Subcutaneous abdominal adipose tissue (tissue), 5 donors: Measurements from ENCODE around the gene BICRAL.

Experiments used
- H3K27ac ChIP-seq: one replicate; pipeline ENCODE4 v1.7.0; 2013; ENCODE audit warnings: low read depth, mild to moderate bottlenecking, inconsistent platforms, low read length, moderate library complexity
- H3K27me3 ChIP-seq, 5 donors: one replicate each; pipeline ENCODE4 v1.7.0; 2013; ENCODE audit warnings: low read length in 5 of 5, inconsistent platforms in 1 of 5; ENCODE audit not compliant: control insufficient read depth in 5 of 5, insufficient read depth in 4 of 5
- H3K36me3 ChIP-seq, 5 donors: one replicate each; pipeline ENCODE4 v1.7.0; 2013; ENCODE audit warnings: low read length in 5 of 5; ENCODE audit not compliant: control insufficient read depth in 5 of 5, insufficient read depth in 5 of 5
- H3K4me1 ChIP-seq, 5 donors: one replicate each; pipeline ENCODE4 v1.7.0; 2013; ENCODE audit warnings: low read length in 5 of 5, mild to moderate bottlenecking in 3 of 5, moderate library complexity in 1 of 5; ENCODE audit not compliant: control insufficient read depth in 5 of 5, insufficient read depth in 5 of 5
- H3K4me3 ChIP-seq, 5 donors: one replicate each; pipeline ENCODE4 v1.7.0; 2013; ENCODE audit warnings: low read length in 5 of 5, low read depth in 1 of 5
- H3K9ac ChIP-seq, 5 donors: one replicate each; pipeline ENCODE4 v1.7.0; 2013; ENCODE audit warnings: low read length in 5 of 5, mild to moderate bottlenecking in 4 of 5, moderate library complexity in 3 of 5
- H3K9me3 ChIP-seq, 5 donors: one replicate each; pipeline ENCODE4 v1.7.0; 2013; ENCODE audit warnings: low read length in 5 of 5; ENCODE audit not compliant: control insufficient read depth in 5 of 5
- donor health status: healthy.
- donor health status: healthy.
- donor health status: healthy.
- donor health status: healthy.
- donor health status: healthy.

The BICRAL gene

GRCh38 chr6:42834056-42834455 lies 52.2 kb downstream of the BICRAL start:
- no peak overlapping the region for H3K27ac ChIP-seq
- H3K27me3 ChIP-seq, result no peaks in the 10 kb centered on the region
- H3K4me1 ChIP-seq, result no peaks in the 10 kb centered on the region
- no peaks in the 10 kb centered on the region for H3K9me3 ChIP-seq
- peaks cover 10 to 40% (median 33%) of the 10 kb centered on the region in 5 donors for H3K36me3 ChIP-seq
- no peak overlapping the region for H3K4me3 ChIP-seq
- H3K9ac ChIP-seq, result no peak overlapping the region

- no peak overlapping the region for H3K27ac ChIP-seq
- no peaks in the 10 kb centered on the region for H3K4me1 ChIP-seq
- H3K9ac ChIP-seq, result no peak overlapping the region
- H3K9me3 ChIP-seq, result no peaks in the 10 kb centered on the region
- peaks cover 5 to 20% (median 7%) of the 10 kb centered on the region in 5 donors for H3K36me3 ChIP-seq
- no peak overlapping the region for H3K4me3 ChIP-seq
- H3K27me3 ChIP-seq, result no peaks in the 10 kb centered on the region
These were observed 60.2 kb downstream of the BICRAL start for GRCh38 chr6:42841844-42842584.

GRCh38 chr6:42845327-42845694 lies 63.5 kb downstream of the BICRAL start:
- H3K27me3 ChIP-seq, result no peaks in the 10 kb centered on the region
- H3K9ac ChIP-seq, result no peak overlapping the region
- H3K36me3 ChIP-seq, result peaks cover 0 to 14% (median 5%) of the 10 kb centered on the region in 5 donors
- H3K9me3 ChIP-seq, result no peaks in the 10 kb centered on the region
- no peak overlapping the region for H3K27ac ChIP-seq
- no peak overlapping the region for H3K4me3 ChIP-seq
- H3K4me1 ChIP-seq, result no peaks in the 10 kb centered on the region

- Histone ChIP-seq H3K27ac (no peak overlapping the region), H3K36me3 (peaks cover 0 to 14% (median 5%) of the 10 kb centered on the region in 5 donors), H3K9ac (no peak overlapping the region), H3K4me3 (no peak overlapping the region), H3K9me3 (no peaks in the 10 kb centered on the region), H3K27me3 (no peaks in the 10 kb centered on the region), H3K4me1 (no peaks in the 10 kb centered on the region)
These were observed 64.7 kb downstream of the BICRAL start for GRCh38 chr6:42846505-42846904.

- no peaks in the 10 kb centered on the region for H3K27me3 ChIP-seq
- no peak overlapping the region for H3K9ac ChIP-seq
- H3K4me3 ChIP-seq, result no peak overlapping the region
- H3K27ac ChIP-seq, result no peak overlapping the region
- H3K4me1 ChIP-seq, result no peaks in the 10 kb centered on the region
- H3K9me3 ChIP-seq, result no peaks in the 10 kb centered on the region
- peaks cover 6 to 27% (median 18%) of the 10 kb centered on the region in 5 donors for H3K36me3 ChIP-seq
These were observed 66.8 kb downstream of the BICRAL start for GRCh38 chr6:42848700-42849099.

GRCh38 chr6:42851599-42851998 lies 69.7 kb downstream of the BICRAL start:
- Histone ChIP-seq H3K27ac (no peak overlapping the region), H3K9me3 (no peaks in the 10 kb centered on the region), H3K4me3 (no peak overlapping the region), H3K36me3 (peaks cover 19 to 50% (median 34%) of the 10 kb centered on the region in 5 donors), H3K9ac (no peak overlapping the region), H3K4me1 (no peaks in the 10 kb centered on the region), H3K27me3 (no peaks in the 10 kb centered on the region)

- H3K4me1 ChIP-seq, result no peaks in the 10 kb centered on the region
- H3K27ac ChIP-seq, result no peak overlapping the region
- no peaks in the 10 kb centered on the region for H3K27me3 ChIP-seq
- peaks cover 26 to 91% (median 68%) of the 10 kb centered on the region in 5 donors for H3K36me3 ChIP-seq
- H3K9ac ChIP-seq, result no peak overlapping the region
- H3K9me3 ChIP-seq, result no peaks in the 10 kb centered on the region
- no peak overlapping the region for H3K4me3 ChIP-seq
These were observed 78.2 kb downstream of the BICRAL start for GRCh38 chr6:42860036-42860435.

- H3K36me3 ChIP-seq, result peaks cover 24 to 89% (median 67%) of the 10 kb centered on the region in 5 donors
- H3K27me3 ChIP-seq, result no peaks in the 10 kb centered on the region
- no peaks in the 10 kb centered on the region for H3K9me3 ChIP-seq
- no peak overlapping the region for H3K9ac ChIP-seq
- H3K4me1 ChIP-seq, result no peaks in the 10 kb centered on the region
- H3K4me3 ChIP-seq, result no peak overlapping the region
- H3K27ac ChIP-seq, result no peak overlapping the region
These were observed 78.6 kb downstream of the BICRAL start for GRCh38 chr6:42860481-42860880.

GRCh38 chr6:42864602-42865001 lies 82.8 kb downstream of the BICRAL start:
- Histone ChIP-seq H3K27me3 (no peaks in the 10 kb centered on the region), H3K4me3 (no peak overlapping the region), H3K27ac (no peak overlapping the region), H3K36me3 (peaks cover 29 to 77% (median 66%) of the 10 kb centered on the region in 5 donors), H3K9me3 (no peaks in the 10 kb centered on the region), H3K9ac (no peak overlapping the region), H3K4me1 (no peaks in the 10 kb centered on the region)

- H3K27ac ChIP-seq, result no peak overlapping the region
- no peaks in the 10 kb centered on the region for H3K4me1 ChIP-seq
- H3K9ac ChIP-seq, result peak overlapping the region in 1 of 5 donors; percentile 21
- H3K36me3 ChIP-seq, result peaks cover 15 to 28% (median 24%) of the 10 kb centered on the region in 5 donors
- no peaks in the 10 kb centered on the region for H3K27me3 ChIP-seq
- H3K9me3 ChIP-seq, result no peaks in the 10 kb centered on the region
- no peak overlapping the region for H3K4me3 ChIP-seq
These were observed 88.5 kb downstream of the BICRAL start for GRCh38 chr6:42870145-42870936.
